GM11168 (cell line): ENCODE data around the gene MRPL10.

Experiments
- in situ Hi-C: fragments of 300-500 bp; cut with MboI; formaldehyde crosslinking; loops from one replicate; pipeline ENCODE4 v1.12.0; 2022; ENCODE audit warnings: low sequenced_read_pairs; ENCODE audit not compliant: unreplicated experiment

MRPL10 gene

GRCh38 chr17:47818002-47818695, 13.2 kb downstream of the MRPL10 start:
- in situ Hi-C loops: no loop called here

GRCh38 chr17:47816947-47817346, 14.4 kb downstream of the MRPL10 start:
- in situ Hi-C loops: no loop called here

GRCh38 chr17:47816111-47816735, 15.1 kb downstream of the MRPL10 start:
- in situ Hi-C loops: no loop called here

- in situ Hi-C loops: no loop called here
Observed at GRCh38 chr17:47815106-47815918, 16.0 kb downstream of the MRPL10 start.

GRCh38 chr17:47813512-47814031, 17.8 kb downstream of the MRPL10 start:
- in situ Hi-C loops: no loop called here

- in situ Hi-C loops: no loop called here
Observed at GRCh38 chr17:47813077-47813476, 18.3 kb downstream of the MRPL10 start.

- in situ Hi-C loops: no loop called here
Observed at GRCh38 chr17:47812146-47812920, 19.0 kb downstream of the MRPL10 start.

- in situ Hi-C loops: no loop called here
Observed at GRCh38 chr17:47811709-47812108, 19.6 kb downstream of the MRPL10 start.

GRCh38 chr17:47810901-47811635, 20.3 kb downstream of the MRPL10 start:
- in situ Hi-C loops: no loop called here

GRCh38 chr17:47810200-47810821, 21.0 kb downstream of the MRPL10 start:
- in situ Hi-C loops: no loop called here

- in situ Hi-C loops: no loop called here
Observed at GRCh38 chr17:47808830-47809480, 22.4 kb downstream of the MRPL10 start.

- in situ Hi-C loops: no loop called here
Observed at GRCh38 chr17:47808036-47808829, 23.1 kb downstream of the MRPL10 start.

GRCh38 chr17:47807421-47807820, 23.9 kb downstream of the MRPL10 start:
- in situ Hi-C loops: no loop called here

- in situ Hi-C loops: no loop called here
Observed at GRCh38 chr17:47806913-47807255, 24.5 kb downstream of the MRPL10 start.

GRCh38 chr17:47806026-47806912, 25.1 kb downstream of the MRPL10 start:
- in situ Hi-C loops: no loop called here

- in situ Hi-C loops: no loop called here
Observed at GRCh38 chr17:47804461-47804860, 26.9 kb downstream of the MRPL10 start.

- in situ Hi-C loops: no loop called here
Observed at GRCh38 chr17:47803751-47804150, 27.6 kb downstream of the MRPL10 start.
